Smooth muscle cell (in vitro differentiated cells): ENCODE results near the gene PARD3. TPM values are rescaled to one million over a fixed set of nuclear protein-coding genes. Genes with fewer than 3 reads are reported as not detected.

Source experiments
- DNase-seq: peaks from one replicate; lab custom pipeline; 2025; ENCODE audit not compliant: unreplicated experiment; lab: John Stamatoyannopoulos, UW
- H2AFZ ChIP-seq: fragments of 200-600 bp; sonication (generic); 2 replicates; pipeline ENCODE4 v1.6.0; 2016; ENCODE audit warnings: antibody characterized with exemption, low read depth, mild to moderate bottlenecking
- H3F3A ChIP-seq: fragments of 200-600 bp; sonication (generic); 2 replicates; pipeline ENCODE4 v1.6.0; 2017; ENCODE audit warnings: antibody characterized with exemption, low read depth
- H3K27ac ChIP-seq: fragments of 200-600 bp; sonication (generic); 2 replicates; pipeline ENCODE4 v1.5.1; 2016; ENCODE audit warnings: low read depth, mild to moderate bottlenecking
- H3K27me3 ChIP-seq: fragments of 200-600 bp; sonication (generic); 2 replicates; pipeline ENCODE4 v1.6.1; 2016; ENCODE audit warnings: low read depth, mild to moderate bottlenecking
- H3K36me3 ChIP-seq: fragments of 200-600 bp; sonication (generic); 2 replicates; pipeline ENCODE4 v1.5.1; 2016; ENCODE audit warnings: low read depth
- H3K4me1 ChIP-seq: fragments of 200-600 bp; sonication (generic); 2 replicates; pipeline ENCODE4 v1.5.1; 2016; ENCODE audit warnings: low read depth
- H3K4me2 ChIP-seq: fragments of 200-600 bp; sonication (generic); 2 replicates; pipeline ENCODE4 v1.6.0; 2016; ENCODE audit warnings: mild to moderate bottlenecking
- H3K4me3 ChIP-seq: fragments of 200-600 bp; sonication (generic); 2 replicates; pipeline ENCODE4 v1.5.1; 2016; ENCODE audit warnings: mild to moderate bottlenecking
- H3K79me2 ChIP-seq: fragments of 200-600 bp; sonication (generic); 2 replicates; pipeline ENCODE4 v1.6.0; 2016; ENCODE audit warnings: low read depth, mild to moderate bottlenecking
- H3K9ac ChIP-seq: fragments of 200-600 bp; sonication (generic); 2 replicates; pipeline ENCODE4 v1.6.0; 2016; ENCODE audit warnings: low read depth
- H3K9me3 ChIP-seq: fragments of 200-600 bp; sonication (generic); replicated peaks from 2 replicates; pipeline ENCODE4 v1.5.1; 2016; ENCODE audit warnings: low read depth
- H4K20me1 ChIP-seq: fragments of 200-600 bp; sonication (generic); 2 replicates; pipeline ENCODE4 v1.6.0; 2016; ENCODE audit warnings: low read depth
- WGBS: methylation state at CpG from one replicate; pipeline ENCODE4 v1.1.7; 2016; ENCODE audit warnings: low lambda C conversion rate; 5-methylcytosine and 5-hydroxymethylcytosine counted together
- polyA plus RNA-seq: library from polyadenylated mRNA; unstranded; fragments of >200 nt; fragmentation: Nextera tagmentation; extraction: Ambion mirVana; gene quantifications from 2 replicates; pipeline ENCODE4 v1.2.1, GENCODE V29; 2016
- total RNA-seq: library from RNA; depleted of rRNA; stranded (reverse); fragments of >200 nt; gene quantifications from 2 replicates; pipeline ENCODE4 v1.2.3, GENCODE V29; 2014
- TF ChIP-seq, protein P1 (sequence below): fragments of 200-600 bp; sonication (generic); IDR thresholded peaks from 2 replicates; pipeline ENCODE4 v1.5.1; 2017; ENCODE audit warnings: borderline replicate concordance, mild to moderate bottlenecking, antibody characterized with exemption; ENCODE audit not compliant: insufficient read depth, poor library complexity, severe bottlenecking

PARD3 gene
- total and polyA plus RNA-seq, 2 experiments from 2014 or later = 17.5 to 26.0 TPM

DNA sequence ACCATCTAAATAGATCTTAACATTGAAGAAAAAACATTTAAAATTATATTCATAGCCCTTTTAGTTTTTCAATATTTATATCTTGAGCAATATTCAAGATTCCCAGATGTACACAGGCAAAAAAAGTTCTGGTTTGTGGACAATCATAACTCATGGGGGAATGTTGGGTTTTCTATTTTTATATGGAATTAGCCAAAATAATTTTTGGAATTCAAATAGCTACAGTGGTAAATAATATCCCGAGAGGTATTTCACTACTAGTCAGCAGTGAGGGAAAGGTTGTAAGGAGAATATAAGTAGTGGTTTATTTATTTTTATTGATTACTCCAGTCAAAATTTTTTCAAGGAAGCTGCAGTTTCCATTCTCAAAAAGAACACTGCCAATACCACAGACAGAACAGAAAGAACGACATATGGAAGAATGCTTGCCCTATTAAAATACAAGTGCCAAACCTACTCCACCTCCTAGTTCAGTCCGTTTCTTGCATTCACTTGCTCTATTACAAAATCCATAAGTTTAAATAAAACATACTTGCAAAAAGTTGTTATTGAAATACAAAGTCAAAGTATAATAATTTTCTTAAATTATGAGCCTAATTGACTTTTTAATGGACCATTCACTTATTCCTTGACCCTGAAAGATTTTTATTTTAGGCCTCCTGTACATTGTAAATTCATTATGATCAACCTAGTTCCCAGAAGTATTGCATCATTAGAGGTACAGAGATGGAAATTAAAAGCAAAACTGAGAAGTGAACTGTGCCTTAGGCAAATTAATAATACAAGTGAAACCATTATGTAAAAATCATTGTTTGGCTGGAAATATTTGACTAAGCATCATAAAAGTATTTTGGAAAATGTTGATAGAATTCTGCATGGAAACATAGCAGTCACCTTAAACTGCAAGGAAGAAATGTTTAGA, 533.2 kb downstream of the PARD3 start:
- H3K79me2 ChIP-seq = no peaks in the 10 kb centered on the region

GRCh38 chr10:34280599-34281374, 534.3 kb downstream of the PARD3 start:
- no peak overlapping the region for H2AFZ ChIP-seq
- H3F3A ChIP-seq = peaks cover 16% of the 10 kb centered on the region
- H3K79me2 ChIP-seq = no peaks in the 10 kb centered on the region
- H3K4me1 ChIP-seq = peaks cover 12% of the 10 kb centered on the region
- peak overlapping the region; percentile 87 for H3K27ac ChIP-seq
- no peaks in the 10 kb centered on the region for H3K27me3 ChIP-seq
- no peaks in the 10 kb centered on the region for H3K36me3 ChIP-seq
- no peak overlapping the region for H3K4me3 ChIP-seq
- H3K9me3 ChIP-seq = no peaks in the 10 kb centered on the region
- WGBS = 22% methylated on average over 11 of the region's 11 CpGs
- peak overlapping the region; percentile 63 for H3K4me2 ChIP-seq
- no peak for DNase-seq
- TF ChIP-seq, protein P1, sequence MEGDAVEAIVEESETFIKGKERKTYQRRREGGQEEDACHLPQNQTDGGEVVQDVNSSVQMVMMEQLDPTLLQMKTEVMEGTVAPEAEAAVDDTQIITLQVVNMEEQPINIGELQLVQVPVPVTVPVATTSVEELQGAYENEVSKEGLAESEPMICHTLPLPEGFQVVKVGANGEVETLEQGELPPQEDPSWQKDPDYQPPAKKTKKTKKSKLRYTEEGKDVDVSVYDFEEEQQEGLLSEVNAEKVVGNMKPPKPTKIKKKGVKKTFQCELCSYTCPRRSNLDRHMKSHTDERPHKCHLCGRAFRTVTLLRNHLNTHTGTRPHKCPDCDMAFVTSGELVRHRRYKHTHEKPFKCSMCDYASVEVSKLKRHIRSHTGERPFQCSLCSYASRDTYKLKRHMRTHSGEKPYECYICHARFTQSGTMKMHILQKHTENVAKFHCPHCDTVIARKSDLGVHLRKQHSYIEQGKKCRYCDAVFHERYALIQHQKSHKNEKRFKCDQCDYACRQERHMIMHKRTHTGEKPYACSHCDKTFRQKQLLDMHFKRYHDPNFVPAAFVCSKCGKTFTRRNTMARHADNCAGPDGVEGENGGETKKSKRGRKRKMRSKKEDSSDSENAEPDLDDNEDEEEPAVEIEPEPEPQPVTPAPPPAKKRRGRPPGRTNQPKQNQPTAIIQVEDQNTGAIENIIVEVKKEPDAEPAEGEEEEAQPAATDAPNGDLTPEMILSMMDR = peak; percentile 39
- H4K20me1 ChIP-seq = no peaks in the 10 kb centered on the region
- peak overlapping the region; percentile 65 for H3K9ac ChIP-seq

More for the DNA sequence above, 533.2 kb downstream of the PARD3 start:
- no peak overlapping the region for H2AFZ ChIP-seq
- peak overlapping the region; percentile 87 for H3K27ac ChIP-seq
- H3F3A ChIP-seq = peaks cover 16% of the 10 kb centered on the region
- no peaks in the 10 kb centered on the region for H3K36me3 ChIP-seq
- H3K4me3 ChIP-seq = no peak overlapping the region
- TF ChIP-seq, protein P1 = no peak
- H3K4me1 ChIP-seq = peaks cover 12% of the 10 kb centered on the region
- H3K9ac ChIP-seq = no peak overlapping the region
- WGBS = 95% methylated on average over 3 of the region's 3 CpGs
- H4K20me1 ChIP-seq = no peaks in the 10 kb centered on the region
- no peak for DNase-seq
- H3K9me3 ChIP-seq = no peaks in the 10 kb centered on the region
- peak overlapping the region; percentile 63 for H3K4me2 ChIP-seq
- no peaks in the 10 kb centered on the region for H3K27me3 ChIP-seq

- no peak overlapping the region for H3K9ac ChIP-seq
- H3K36me3 ChIP-seq = no peaks in the 10 kb centered on the region
- H3K27me3 ChIP-seq = no peaks in the 10 kb centered on the region
- peaks cover 11% of the 10 kb centered on the region for H3F3A ChIP-seq
- DNase-seq = no peak
- peaks cover 15% of the 10 kb centered on the region for H3K4me1 ChIP-seq
- 20% methylated on average over 2 of the region's 2 CpGs for WGBS
- TF ChIP-seq, protein P1 = no peak
- H3K4me3 ChIP-seq = no peak overlapping the region
- no peak overlapping the region for H2AFZ ChIP-seq
- no peaks in the 10 kb centered on the region for H3K9me3 ChIP-seq
- no peaks in the 10 kb centered on the region for H4K20me1 ChIP-seq
- peak overlapping the region; percentile 28 for H3K27ac ChIP-seq
- H3K4me2 ChIP-seq = peak overlapping the region; percentile 32
- H3K79me2 ChIP-seq = no peaks in the 10 kb centered on the region
Observed at GRCh38 chr10:34275626-34276130, 539.4 kb downstream of the PARD3 start.
